Neural cell (in vitro differentiated cells): ENCODE results near the gene FLRT2. TPM values are rescaled to one million over a fixed set of nuclear protein-coding genes. Genes with fewer than 3 reads are reported as not detected.

Experiments
- H2AFZ ChIP-seq: fragments of 200-600, 300-800 bp; sonication (generic), shearing (Covaris generic); 2 replicates; pipeline ENCODE4 v1.6.0; 2014; ENCODE audit warnings: low read depth, mild to moderate bottlenecking, antibody characterized with exemption, low read length, moderate library complexity
- H3F3A ChIP-seq: fragments of 200-600 bp; shearing (Covaris generic); 2 replicates; pipeline ENCODE4 v1.6.1; 2016; ENCODE audit warnings: mild to moderate bottlenecking, moderate library complexity, mixed read lengths, antibody characterized with exemption, low read length; ENCODE audit not compliant: insufficient read depth, poor library complexity, severe bottlenecking
- H3K27ac ChIP-seq: fragments of 200-600, 300-800 bp; sonication (generic), shearing (Covaris generic); 2 replicates; pipeline ENCODE4 v1.5.1; 2014; ENCODE audit warnings: mild to moderate bottlenecking, low read length, moderate library complexity
- H3K27me3 ChIP-seq: fragments of 300-800, 200-600 bp; sonication (generic), shearing (Covaris generic); 2 replicates; pipeline ENCODE4 v1.6.0; 2014; ENCODE audit warnings: mild to moderate bottlenecking, low read depth, low read length, moderate library complexity; ENCODE audit not compliant: insufficient read depth
- H3K36me3 ChIP-seq: fragments of 300-800, 200-600 bp; sonication (generic), shearing (Covaris generic); 2 replicates; pipeline ENCODE4 v1.5.1; 2014; ENCODE audit warnings: mild to moderate bottlenecking, antibody characterized with exemption, low read length, moderate library complexity; ENCODE audit not compliant: insufficient read depth
- H3K4me2 ChIP-seq: fragments of 300-800, 200-600 bp; sonication (generic), shearing (Covaris generic); 2 replicates; pipeline ENCODE4 v1.6.0; 2014; ENCODE audit warnings: mild to moderate bottlenecking, low read length
- H3K4me3 ChIP-seq: fragments of 300-800, 200-600 bp; sonication (generic), shearing (Covaris generic); 2 replicates; pipeline ENCODE4 v1.5.1; 2014; ENCODE audit warnings: mild to moderate bottlenecking, low read length, moderate library complexity
- H3K79me2 ChIP-seq: fragments of 200-600 bp; shearing (Covaris generic); replicated peaks from 2 replicates; pipeline ENCODE4 v1.6.0; 2014; ENCODE audit warnings: mild to moderate bottlenecking, low read length, moderate library complexity; ENCODE audit not compliant: insufficient read depth
- H3K9ac ChIP-seq: fragments of 300-800, 200-600 bp; sonication (generic), shearing (Covaris generic); 2 replicates; pipeline ENCODE4 v1.6.1; 2016; ENCODE audit warnings: mild to moderate bottlenecking, low read length, mixed read lengths
- H3K9me2 ChIP-seq: fragments of 200-600 bp; shearing (Covaris generic); 2 replicates; pipeline ENCODE4 v1.6.1; 2016; ENCODE audit warnings: mild to moderate bottlenecking, low read length, mixed read lengths; ENCODE audit not compliant: insufficient read depth
- H3K9me3 ChIP-seq: fragments of 200-600, 300-800 bp; sonication (generic), shearing (Covaris generic); 2 replicates; pipeline ENCODE4 v1.6.1; 2016; ENCODE audit warnings: mild to moderate bottlenecking, mixed run types, low read length, moderate library complexity, mixed read lengths
- H4K20me1 ChIP-seq: fragments of 200-600 bp; shearing (Covaris generic); 2 replicates; pipeline ENCODE4 v1.6.1; 2016; ENCODE audit warnings: mild to moderate bottlenecking, mixed run types; ENCODE audit not compliant: insufficient read depth
- CTCF ChIP-seq: fragments of 450-650 bp; IDR thresholded peaks from 2 replicates; pipeline ENCODE4 v1.5.1; 2014; ENCODE audit warnings: antibody characterized with exemption, mild to moderate bottlenecking, moderate library complexity; ENCODE audit not compliant: poor library complexity, severe bottlenecking
- EP300 ChIP-seq: fragments of 450-650 bp; conservative IDR thresholded peaks from 2 replicates; pipeline ENCODE4 v1.6.1; 2014; ENCODE audit warnings: antibody characterized with exemption, mild to moderate bottlenecking, moderate library complexity; ENCODE audit not compliant: poor library complexity, severe bottlenecking
- EZH2 ChIP-seq: fragments of 200-600, 300-800 bp; shearing (Covaris generic), sonication (generic); IDR thresholded peaks from 2 replicates; pipeline ENCODE4 v1.6.1; 2014; ENCODE audit warnings: antibody characterized with exemption, low read length, borderline replicate concordance, mild to moderate bottlenecking; ENCODE audit not compliant: insufficient read depth, poor library complexity, severe bottlenecking
- MXI1 ChIP-seq: fragments of 450-650 bp; conservative IDR thresholded peaks from 2 replicates; pipeline ENCODE4 v1.6.1; 2014; ENCODE audit warnings: antibody characterized with exemption, mild to moderate bottlenecking; ENCODE audit not compliant: poor library complexity, severe bottlenecking
- POLR2AphosphoS5 ChIP-seq: IDR thresholded peaks from 2 replicates; pipeline ENCODE4 v1.6.1; 2012
- RAD21 ChIP-seq: fragments of 450-650 bp; conservative IDR thresholded peaks from 2 replicates; pipeline ENCODE4 v1.6.1; 2014; ENCODE audit warnings: antibody characterized with exemption, mild to moderate bottlenecking, moderate library complexity
- REST ChIP-seq: IDR thresholded peaks from 2 replicates; pipeline ENCODE4 v1.6.1; 2012; ENCODE audit warnings: borderline replicate concordance
- SMC3 ChIP-seq: fragments of 450-650 bp; conservative IDR thresholded peaks from 2 replicates; pipeline ENCODE4 v1.6.1; 2014; ENCODE audit warnings: antibody characterized with exemption, mild to moderate bottlenecking, moderate library complexity; ENCODE audit not compliant: poor library complexity
- TAF1 ChIP-seq: IDR thresholded peaks from 2 replicates; pipeline ENCODE4 v1.6.1; 2012; ENCODE audit warnings: low read depth
- polyA plus RNA-seq: library from polyadenylated mRNA; depleted of rRNA; stranded (reverse); fragments of >200 nt; gene quantifications from 2 replicates; pipeline ENCODE4 v1.2.3, GENCODE V29; 2014

FLRT2 gene
- polyA plus RNA-seq, 1 donor from 2014 or later, result 5.1 TPM

- no peaks in the 10 kb centered on the region for H3K9me3 ChIP-seq
- H3K36me3 ChIP-seq, result no peaks in the 10 kb centered on the region
- peak overlapping the region; percentile 5 for H3K27ac ChIP-seq
- H3K4me2 ChIP-seq, result no peak overlapping the region
- TF ChIP-seq POLR2AphosphoS5 (peak; percentile 37), REST (peak; percentile 79), MXI1 (no peak)
- H3K4me3 ChIP-seq, result no peak overlapping the region
- H3K79me2 ChIP-seq, result no peaks in the 10 kb centered on the region
- H3K9ac ChIP-seq, result no peak overlapping the region
- no peaks in the 10 kb centered on the region for H4K20me1 ChIP-seq
- H3F3A ChIP-seq, result no peaks in the 10 kb centered on the region
- no peak overlapping the region for H2AFZ ChIP-seq
- H3K9me2 ChIP-seq, result no peaks in the 10 kb centered on the region
- no peaks in the 10 kb centered on the region for H3K27me3 ChIP-seq
Observed at GRCh38 chr14:85545738-85546137, 15.8 kb downstream of the FLRT2 start.

DNA sequence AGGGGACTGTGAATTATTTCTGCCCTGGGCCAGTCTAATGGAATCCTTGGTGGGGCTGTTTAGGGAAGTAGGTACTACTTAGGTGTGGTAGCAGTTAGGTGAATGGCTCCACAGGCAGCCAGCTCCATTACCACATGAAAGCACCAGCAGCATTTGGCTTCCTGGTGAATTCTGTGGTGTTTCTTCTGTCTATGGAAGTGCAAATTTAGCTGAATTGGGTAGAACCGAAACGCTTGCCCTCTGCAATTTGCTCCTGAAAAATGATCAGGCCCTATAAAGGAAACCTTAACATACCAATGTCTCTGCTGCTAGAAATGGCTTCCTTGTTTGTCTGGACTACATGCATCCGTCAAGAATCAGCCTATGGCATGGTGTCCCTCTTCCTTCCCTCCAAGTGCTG lies 16.4 kb downstream of the FLRT2 start:
- Histone ChIP-seq H3K27me3 (no peaks in the 10 kb centered on the region), H3K79me2 (no peaks in the 10 kb centered on the region), H3K4me2 (no peak overlapping the region), H3K36me3 (no peaks in the 10 kb centered on the region), H3K4me3 (no peak overlapping the region), H3K9me2 (no peaks in the 10 kb centered on the region), H3K9ac (no peak overlapping the region), H3K27ac (peak overlapping the region; percentile 5), H2AFZ (no peak overlapping the region), H4K20me1 (no peaks in the 10 kb centered on the region), H3K9me3 (no peaks in the 10 kb centered on the region), H3F3A (no peaks in the 10 kb centered on the region)
- no peak for TF ChIP-seq SMC3
- TF ChIP-seq CTCF, result no peak
- TF ChIP-seq EP300, result no peak
- no peak for TF ChIP-seq REST
- no peak for TF ChIP-seq RAD21
- TF ChIP-seq POLR2AphosphoS5, result no peak
- no peak for TF ChIP-seq TAF1
- TF ChIP-seq EZH2, result no peak
- no peak for TF ChIP-seq MXI1
